Type B pancreatic cell (in vitro differentiated cells): ENCODE results near the gene RSL1D1. TPM values are rescaled to one million over a fixed set of nuclear protein-coding genes. Genes with fewer than 3 reads are reported as not detected.

ENCODE experiments used
- DNase-seq: peaks from one replicate; pipeline ENCODE4 v3.0.0; 2021; ENCODE audit warnings: mixed read lengths; ENCODE audit not compliant: unreplicated experiment; ENCODE audit errors: extremely low spot score
- H3K27ac Mint-ChIP-seq: 2 replicates; pipeline ENCODE4 v1.8.0; 2021; ENCODE audit warnings: mild to moderate bottlenecking, mixed read lengths
- H3K27me3 Mint-ChIP-seq: 2 replicates; pipeline ENCODE4 v1.8.0; 2021; ENCODE audit warnings: mixed read lengths
- H3K36me3 Mint-ChIP-seq: 2 replicates; pipeline ENCODE4 v1.8.0; 2021; ENCODE audit warnings: mixed read lengths
- H3K4me1 Mint-ChIP-seq: one replicate; pipeline ENCODE4 v1.8.0; 2021; ENCODE audit warnings: mixed read lengths; ENCODE audit not compliant: unreplicated experiment
- H3K4me3 Mint-ChIP-seq: 2 replicates; pipeline ENCODE4 v1.8.0; 2021; ENCODE audit warnings: mild to moderate bottlenecking, mixed read lengths
- H3K9me3 Mint-ChIP-seq: 2 replicates; pipeline ENCODE4 v1.8.0; 2021; ENCODE audit warnings: mixed read lengths
- CTCF ChIP-seq: fragments of 200-600 bp; sonication (generic); conservative IDR thresholded peaks from 2 replicates; pipeline ENCODE4 v1.5.0; 2021; ENCODE audit warnings: antibody characterized with exemption, mild to moderate bottlenecking
- total RNA-seq: library from RNA; stranded (reverse); gene quantifications from 2 replicates; pipeline ENCODE4 v1.2.1, GENCODE V29; 2021; ENCODE audit warnings: low replicate concordance

Gene RSL1D1
- total RNA-seq, 1 donor from 2014 or later = 184 TPM

- Mint-ChIP-seq H3K27me3 (no peaks in the 10 kb centered on the region), H3K4me1 (peaks cover 59% of the 10 kb centered on the region)
- no peak for TF ChIP-seq CTCF
Observed at GRCh38 chr16:11797957-11798299, 53.4 kb downstream of the RSL1D1 start.

GRCh38 chr16:11797166-11797956, 54.0 kb downstream of the RSL1D1 start, which contains the start of gene ZC3H7A:
Gene ZC3H7A, minus strand, starts transcription at chr16:11797258. Its CDS starts 14,904 bp downstream, at chr16:11782354.
- Mint-ChIP-seq H3K27me3 (no peaks in the 10 kb centered on the region), H3K9me3 (no peaks in the 10 kb centered on the region), H3K4me3 (peak within 1 kb of the TSS; percentile 96), H3K27ac (peak within 1 kb of the TSS; percentile 96), H3K4me1 (peaks cover 65% of the 10 kb centered on the region), H3K36me3 (peaks cover 10% of the 10 kb centered on the region)
- TF ChIP-seq CTCF = peak; percentile 89
- DNase-seq = peak; percentile 98

More at GRCh38 chr16:11797957-11798299, 53.4 kb downstream of the RSL1D1 start:
- Mint-ChIP-seq H3K36me3 (peaks cover 10% of the 10 kb centered on the region), H3K27ac (peak overlapping the region; percentile 96), H3K4me3 (peak overlapping the region; percentile 96), H3K9me3 (no peaks in the 10 kb centered on the region)
- no peak for DNase-seq

GRCh38 chr16:11796227-11797165, 54.8 kb downstream of the RSL1D1 start:
- no peak for TF ChIP-seq CTCF
- peak overlapping the region; percentile 95 for H3K27ac Mint-ChIP-seq
- peak; percentile 73 for DNase-seq
- peaks cover 67% of the 10 kb centered on the region for H3K4me1 Mint-ChIP-seq
- no peaks in the 10 kb centered on the region for H3K9me3 Mint-ChIP-seq
- H3K36me3 Mint-ChIP-seq = peaks cover 10% of the 10 kb centered on the region
- no peaks in the 10 kb centered on the region for H3K27me3 Mint-ChIP-seq
- H3K4me3 Mint-ChIP-seq = peak overlapping the region; percentile 86

- Mint-ChIP-seq H3K4me1 (peaks cover 71% of the 10 kb centered on the region), H3K4me3 (peak overlapping the region; percentile 86), H3K36me3 (peaks cover 13% of the 10 kb centered on the region)
Observed at GRCh38 chr16:11795887-11796226, 55.5 kb downstream of the RSL1D1 start.

More at GRCh38 chr16:11795887-11796226, 55.5 kb downstream of the RSL1D1 start:
- no peak for DNase-seq
- TF ChIP-seq CTCF = no peak
- Mint-ChIP-seq H3K27ac (peak overlapping the region; percentile 95), H3K27me3 (no peaks in the 10 kb centered on the region), H3K9me3 (no peaks in the 10 kb centered on the region)
